Mammary epithelial cell (primary cell): ENCODE results near the gene MKI67.

Experiments
- CTCF ChIP-seq, 2 donors: IDR thresholded peaks in 1 of 2; conservative IDR thresholded peaks in 1 of 2; 2 replicates each; pipeline ENCODE4 v1.5.1; 2011 to 2012; ENCODE audit warnings: inconsistent platforms in 2 of 2, low read length in 2 of 2, mild to moderate bottlenecking in 2 of 2, control low read depth in 1 of 2, low read depth in 1 of 2; ENCODE audit not compliant: insufficient read depth in 1 of 2; ENCODE audit errors: extremely low read depth in 1 of 2
- EZH2 ChIP-seq: IDR thresholded peaks from 2 replicates; pipeline ENCODE4 v1.6.1; 2012; ENCODE audit warnings: low read length, inconsistent platforms, borderline replicate concordance

- no peak for TF ChIP-seq CTCF (conservative IDR thresholded peaks at IDR 0.05 in 1 of 2, IDR thresholded peaks at IDR 0.05 in 1 of 2; ENCODE audit: extremely low read depth in 1 of 2, insufficient read depth in 1 of 2, low read depth in 1 of 2, low read length in 2 of 2)
- TF ChIP-seq EZH2, result no peak
Observed at GRCh38 chr10:128059982-128060293, 66.3 kb downstream of the MKI67 start.
